Tibial nerve (tissue), 4 donors: ENCODE measurements around the gene IGF1R.

Experiments
- CTCF ChIP-seq, 5 experiments: fragments of 200-600 bp in 3 of 5; fragments of 450-650 bp in 2 of 5; sonication (generic) in 3 of 5; IDR thresholded peaks; one replicate each; pipeline ENCODE4 v1.5.1; 2016 to 2019; ENCODE audit warnings: antibody characterized with exemption in 5 of 5, mild to moderate bottlenecking in 3 of 5, moderate library complexity in 2 of 5
- EP300 ChIP-seq, 2 donors: sonication (generic); formaldehyde crosslinking; IDR thresholded peaks; one replicate each; pipeline ENCODE4 v1.6.1; 2017; ENCODE audit warnings: antibody characterized with exemption in 2 of 2, mild to moderate bottlenecking in 1 of 2

GRCh38 chr15:98724494-98724893 is 76.2 kb downstream of the IGF1R start:
- TF ChIP-seq EP300 (IDR thresholded peaks at IDR 0.05) (no peak), CTCF (IDR thresholded peaks at IDR 0.05) (no peak)
